Posterior vena cava (tissue), 2 donors: ENCODE data around the gene RABGEF1. TPM values are rescaled to one million over a fixed set of nuclear protein-coding genes. Genes with fewer than 3 reads are reported as not detected.
A peak's percentile ranks its signal among the peaks of the same experiment; 100 is the strongest.
"Not testable (repeated sequence)": the region's sequence is repeated elsewhere in the genome, so short reads cannot be mapped to it uniquely, and the experiment has no call there.

Source experiments
- DNase-seq: peaks from one replicate; pipeline ENCODE4 v3.0.0-alpha.2; 2020; ENCODE audit warnings: low spot score
- intact Hi-C, 2 donors: fragments of 100-400 bp; cut with DNase I; formaldehyde crosslinking; loops; one replicate each; pipeline versions ENCODE4 v1.14.1 to v1.14.2; 2022 to 2023
- total RNA-seq, 2 donors: library from RNA; stranded (reverse); fragmentation: NEBNext Ultra II Directional; extraction: Animal tissue kit (Norgen Biotek cat#: 25700); gene quantifications; one replicate each; pipeline ENCODE4 v1.2.1, GENCODE V29; 2021
- donor health status: DM: yes; HTN: yes; CAD: no.
- donor health status: DM: yes; HTN: yes; CAD: no.

The RABGEF1 gene
- total RNA-seq, 2 donors from 2014 or later = 29.9 to 39.6 TPM

- intact Hi-C loops = no loop called here
- peak; percentile 41 for DNase-seq
Measured at GRCh38 chr7:66837661-66838060, 97.1 kb downstream of the RABGEF1 start.

GRCh38 chr7:66839814-66840213, 99.3 kb downstream of the RABGEF1 start:
- DNase-seq = peak; percentile 54
- intact Hi-C loops = no loop called here

- peak; percentile 28 for DNase-seq
- intact Hi-C loops = no loop called here
Measured at GRCh38 chr7:66840316-66840715, 99.8 kb downstream of the RABGEF1 start.

GRCh38 chr7:66841898-66842297, 101.4 kb downstream of the RABGEF1 start:
- intact Hi-C loops = no loop called here
- peak; percentile 18 for DNase-seq

- peak; percentile 58 for DNase-seq
- intact Hi-C loops = not testable (repeated sequence)
Measured at GRCh38 chr7:66843492-66843891, 103.0 kb downstream of the RABGEF1 start.

GRCh38 chr7:66844552-66845378, 104.2 kb downstream of the RABGEF1 start:
- peak; percentile 100 for DNase-seq
- intact Hi-C loops = no loop called here

GRCh38 chr7:66845379-66846095, 105.0 kb downstream of the RABGEF1 start:
- DNase-seq = peak; percentile 73
- intact Hi-C loops = no loop called here

GRCh38 chr7:66846096-66846445, 105.5 kb downstream of the RABGEF1 start:
- DNase-seq = peak; percentile 62
- intact Hi-C loops = not testable (repeated sequence)

GRCh38 chr7:66847523-66847855, 107.0 kb downstream of the RABGEF1 start:
- DNase-seq, intact Hi-C loops: not testable (repeated sequence)

- no peak for DNase-seq
- intact Hi-C loops = no loop called here
Measured at GRCh38 chr7:66847879-66848790, 107.6 kb downstream of the RABGEF1 start.

GRCh38 chr7:66859339-66859738, 118.8 kb downstream of the RABGEF1 start:
- intact Hi-C loops = no loop called here
- DNase-seq = no peak

GRCh38 chr7:66859794-66860645, 119.5 kb downstream of the RABGEF1 start:
- intact Hi-C loops = no loop called here
- no peak for DNase-seq

GRCh38 chr7:66860767-66861166, 120.2 kb downstream of the RABGEF1 start:
- DNase-seq = no peak
- intact Hi-C loops = no loop called here

Other genes starting within 250 kb of the RABGEF1 start
- gene KCTD7, start 111.9 kb upstream of the RABGEF1 start, total RNA-seq = 10 to 100 TPM in 1 of 2 donors, 1 to 10 TPM in 1; 8.8 to 10.1 TPM
- gene TMEM248, start 180.5 kb downstream of the RABGEF1 start, total RNA-seq = 10 to 100 TPM; 74.2 to 82.1 TPM